MM.1S (cell line): ENCODE measurements around the gene NUDT15.

Experiments used
- EZH2 ChIP-seq: fragments of 300-600 bp; sonication (generic); optimal IDR thresholded peaks from 2 replicates; pipeline ENCODE3; 2017; ENCODE audit warnings: low read depth, mild to moderate bottlenecking, antibody characterized with exemption, low read length, mixed read lengths
- EZH2phosphoT487 ChIP-seq: fragments of 300-600 bp; sonication (generic); IDR thresholded peaks from 2 replicates; pipeline ENCODE4 v1.6.1; 2018; ENCODE audit warnings: antibody characterized with exemption, low read length
- TF ChIP-seq, protein P1 (sequence below): fragments of 300-600 bp; sonication (generic); IDR thresholded peaks from 2 replicates; pipeline ENCODE4 v1.5.1; 2016; ENCODE audit warnings: antibody characterized with exemption, low read length, mixed read lengths

DNA sequence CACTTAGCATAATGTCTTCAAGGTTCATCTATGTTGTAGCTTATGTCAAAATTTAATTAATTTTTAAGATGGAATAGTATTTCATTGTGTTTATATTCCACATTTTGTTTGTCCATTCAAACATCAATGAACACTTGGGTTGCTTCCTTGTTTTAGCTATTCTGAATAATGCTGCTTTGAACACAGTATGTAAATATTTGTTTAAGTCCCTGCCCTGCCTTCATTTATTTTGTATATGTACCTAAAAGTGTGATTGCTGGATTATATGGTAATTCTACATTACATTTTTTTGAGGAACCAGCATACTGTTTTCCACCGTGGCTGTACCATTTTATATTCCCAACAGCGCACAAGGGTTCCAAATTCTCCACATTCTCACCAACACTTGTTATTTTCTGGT is 18.9 kb upstream of the NUDT15 start:
- TF ChIP-seq EZH2 (no peak), EZH2phosphoT487 (no peak)
- TF ChIP-seq, protein P1, sequence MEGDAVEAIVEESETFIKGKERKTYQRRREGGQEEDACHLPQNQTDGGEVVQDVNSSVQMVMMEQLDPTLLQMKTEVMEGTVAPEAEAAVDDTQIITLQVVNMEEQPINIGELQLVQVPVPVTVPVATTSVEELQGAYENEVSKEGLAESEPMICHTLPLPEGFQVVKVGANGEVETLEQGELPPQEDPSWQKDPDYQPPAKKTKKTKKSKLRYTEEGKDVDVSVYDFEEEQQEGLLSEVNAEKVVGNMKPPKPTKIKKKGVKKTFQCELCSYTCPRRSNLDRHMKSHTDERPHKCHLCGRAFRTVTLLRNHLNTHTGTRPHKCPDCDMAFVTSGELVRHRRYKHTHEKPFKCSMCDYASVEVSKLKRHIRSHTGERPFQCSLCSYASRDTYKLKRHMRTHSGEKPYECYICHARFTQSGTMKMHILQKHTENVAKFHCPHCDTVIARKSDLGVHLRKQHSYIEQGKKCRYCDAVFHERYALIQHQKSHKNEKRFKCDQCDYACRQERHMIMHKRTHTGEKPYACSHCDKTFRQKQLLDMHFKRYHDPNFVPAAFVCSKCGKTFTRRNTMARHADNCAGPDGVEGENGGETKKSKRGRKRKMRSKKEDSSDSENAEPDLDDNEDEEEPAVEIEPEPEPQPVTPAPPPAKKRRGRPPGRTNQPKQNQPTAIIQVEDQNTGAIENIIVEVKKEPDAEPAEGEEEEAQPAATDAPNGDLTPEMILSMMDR, result no peak
